ENCODE results near the gene CREG1.

CREG1 gene

DNA sequence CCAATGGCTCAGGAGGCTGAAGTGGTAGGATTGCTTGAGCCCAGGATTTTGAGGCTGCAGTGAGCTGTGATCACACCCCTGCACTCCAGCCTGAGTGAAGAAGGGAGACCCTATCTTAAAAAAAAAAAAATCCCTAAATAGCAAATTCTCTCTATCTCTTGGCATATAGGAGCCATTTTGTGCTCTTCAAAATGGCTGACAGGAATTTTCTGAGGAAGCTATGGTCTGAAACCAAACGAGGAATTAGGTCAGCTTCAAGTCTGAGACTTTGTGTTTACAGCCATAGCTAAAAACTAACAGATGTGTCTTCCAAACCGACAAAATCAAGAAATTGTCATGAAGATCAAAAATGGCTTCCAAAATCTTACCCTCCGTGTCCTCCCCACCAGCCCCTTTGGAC is 45.8 kb downstream of the CREG1 start:
- DNase-seq, result no peak

- no peak for DNase-seq
Measured at GRCh38 chr1:167504467-167504827, 49.1 kb downstream of the CREG1 start.

DNA sequence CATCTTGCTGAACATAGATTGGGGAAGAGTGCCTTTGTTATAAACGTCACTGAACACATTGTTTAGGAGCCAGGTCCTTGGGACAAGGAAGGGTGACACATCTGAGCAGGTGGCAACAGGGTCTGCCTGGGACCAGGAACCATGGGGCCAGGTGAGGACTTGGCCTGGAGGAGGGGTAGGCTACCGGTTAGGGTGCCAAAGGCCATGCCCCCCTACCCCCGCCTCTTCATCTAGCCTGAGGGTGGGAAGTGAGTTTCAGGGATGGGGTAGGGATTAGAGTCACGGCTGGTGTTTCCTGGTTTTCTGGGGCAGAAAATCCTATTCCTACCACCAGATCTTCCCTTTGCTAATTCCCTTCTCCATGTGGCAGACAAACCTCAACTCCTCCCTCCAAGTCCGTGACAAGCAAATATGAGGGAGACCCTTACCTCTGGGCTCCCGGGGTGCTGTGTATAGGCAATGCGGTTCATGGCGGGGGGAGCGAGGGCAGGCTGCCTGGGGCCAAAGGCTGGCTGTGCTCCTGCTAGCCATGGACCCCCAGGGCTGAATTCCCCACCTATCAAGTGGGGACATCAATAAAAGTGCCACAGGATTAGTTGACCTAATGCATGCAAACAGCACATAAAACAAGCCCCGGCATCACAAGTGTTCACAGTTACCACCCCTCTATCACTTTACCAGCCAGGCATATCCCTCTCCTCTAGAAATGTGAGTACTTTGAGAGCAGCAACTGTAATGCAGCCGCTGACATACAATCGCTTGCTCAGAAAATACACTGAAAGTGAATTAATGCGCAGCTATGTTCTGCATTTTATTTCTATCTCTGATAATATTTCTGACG is 49.7 kb downstream of the CREG1 start:
- DNase-seq, result peak; percentile 8

DNA sequence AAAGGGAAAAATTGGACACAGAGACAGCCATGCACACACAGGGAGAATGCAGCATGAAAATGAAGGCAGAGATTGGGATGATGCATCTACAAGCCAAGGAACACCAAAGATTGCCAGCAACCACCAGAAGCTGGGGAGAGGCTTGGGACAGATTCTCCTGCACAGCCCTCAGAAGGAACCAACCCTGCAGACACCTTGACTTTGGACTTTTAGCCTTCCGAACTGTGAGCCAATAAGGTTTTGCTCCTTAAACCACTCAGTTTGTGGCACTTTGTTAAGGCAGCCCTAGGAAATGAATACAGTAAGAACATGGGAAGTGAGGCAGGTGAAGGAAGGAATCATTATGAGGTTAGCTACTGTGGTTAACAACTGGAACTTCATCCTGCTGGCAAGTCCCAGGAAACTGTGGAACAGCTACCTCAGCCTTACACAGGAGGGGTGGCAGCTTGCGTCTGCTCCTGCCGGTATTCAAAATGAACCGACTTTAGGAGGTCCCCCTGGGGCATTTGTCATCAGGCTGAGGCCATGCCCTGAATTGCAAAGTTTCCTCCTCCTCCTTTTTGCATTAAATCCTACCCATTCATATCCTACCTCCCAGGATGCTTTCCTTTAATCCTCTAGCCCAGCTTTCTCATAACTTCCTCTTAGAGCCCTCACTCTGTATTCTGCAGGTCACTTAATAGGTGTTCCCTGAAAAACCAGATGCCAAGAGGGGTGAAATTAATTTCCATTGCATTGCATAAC is 50.7 kb downstream of the CREG1 start:
- DNase-seq, result no peak

DNA sequence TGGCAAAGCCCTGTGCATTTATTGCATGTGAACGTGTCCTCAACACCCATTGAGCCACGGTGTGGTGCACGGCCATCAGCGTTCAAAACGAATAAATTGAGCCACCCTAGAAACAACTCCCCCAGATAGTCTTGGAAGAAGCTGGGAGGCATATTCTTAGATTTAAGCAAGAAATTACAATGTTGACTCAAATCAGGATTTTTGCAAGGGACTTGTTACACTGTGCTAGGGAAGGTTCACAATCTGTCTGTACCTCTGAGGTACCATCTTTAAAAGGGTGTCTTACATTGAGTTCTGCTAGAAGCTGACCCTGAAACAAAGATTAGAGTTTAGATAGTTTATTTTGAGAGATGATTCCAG is 51.4 kb downstream of the CREG1 start:
- DNase-seq, result no peak

DNA sequence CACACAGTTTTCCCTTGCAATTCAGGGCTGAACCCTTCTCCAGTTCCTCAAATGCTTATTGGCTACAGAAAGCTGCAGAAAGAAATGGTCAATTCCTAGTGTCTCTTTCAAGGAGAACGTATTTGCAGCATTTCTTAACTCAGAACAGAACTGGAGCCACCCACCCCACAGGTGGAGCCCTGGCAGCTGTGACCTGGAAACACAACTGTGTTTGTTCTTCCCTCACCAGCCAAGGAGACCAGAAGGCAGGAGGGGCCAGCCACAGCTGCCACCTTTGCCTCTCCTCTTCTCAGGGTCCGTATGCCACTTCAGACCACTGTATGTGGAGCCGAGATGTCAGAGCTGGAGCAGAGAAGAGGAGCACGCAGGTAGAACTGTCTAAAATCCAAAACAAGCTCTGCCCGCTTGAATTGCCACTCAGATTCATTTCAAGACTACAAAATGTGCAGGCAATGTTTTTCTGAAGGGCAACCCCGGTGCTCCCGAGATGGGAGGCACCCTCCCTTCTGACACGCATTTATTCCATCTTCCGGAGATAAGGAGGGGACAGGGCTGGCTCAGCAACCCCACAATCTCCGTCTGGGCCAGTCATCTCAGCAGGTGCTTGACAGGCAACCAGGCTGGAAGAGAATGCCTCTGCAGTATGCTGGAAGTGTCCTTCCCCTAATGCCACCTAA is 51.9 kb downstream of the CREG1 start:
- DNase-seq, result no peak

- no peak for DNase-seq
Measured at GRCh38 chr1:167500283-167500860, 53.2 kb downstream of the CREG1 start.

DNA sequence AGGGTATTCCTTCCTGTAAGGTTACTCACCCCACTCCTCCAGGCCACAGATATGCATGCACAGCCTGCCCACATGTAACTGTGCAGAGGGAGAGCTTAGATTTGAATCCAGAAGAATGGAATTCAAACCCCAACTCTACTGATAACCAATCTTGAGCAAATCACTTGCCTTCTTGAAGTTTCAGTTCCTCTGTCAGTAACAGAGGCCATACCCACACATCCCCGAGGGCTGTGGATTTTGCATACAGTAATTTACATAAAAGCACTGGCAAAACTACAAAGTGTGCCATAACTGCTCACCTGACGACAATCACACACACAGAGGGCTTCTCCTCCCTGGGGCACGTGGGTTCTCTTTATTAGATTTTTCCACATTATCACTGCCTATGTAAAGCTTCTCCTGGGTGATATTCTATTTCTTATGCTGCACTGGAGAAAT is 53.9 kb downstream of the CREG1 start:
- DNase-seq, result no peak

- DNase-seq, result no peak
Measured at GRCh38 chr1:167499106-167499505, 54.5 kb downstream of the CREG1 start.

- DNase-seq, result no peak
Measured at GRCh38 chr1:167496797-167497619, 56.6 kb downstream of the CREG1 start.

- no peak for DNase-seq
Measured at GRCh38 chr1:167493372-167493771, 60.2 kb downstream of the CREG1 start.

DNA sequence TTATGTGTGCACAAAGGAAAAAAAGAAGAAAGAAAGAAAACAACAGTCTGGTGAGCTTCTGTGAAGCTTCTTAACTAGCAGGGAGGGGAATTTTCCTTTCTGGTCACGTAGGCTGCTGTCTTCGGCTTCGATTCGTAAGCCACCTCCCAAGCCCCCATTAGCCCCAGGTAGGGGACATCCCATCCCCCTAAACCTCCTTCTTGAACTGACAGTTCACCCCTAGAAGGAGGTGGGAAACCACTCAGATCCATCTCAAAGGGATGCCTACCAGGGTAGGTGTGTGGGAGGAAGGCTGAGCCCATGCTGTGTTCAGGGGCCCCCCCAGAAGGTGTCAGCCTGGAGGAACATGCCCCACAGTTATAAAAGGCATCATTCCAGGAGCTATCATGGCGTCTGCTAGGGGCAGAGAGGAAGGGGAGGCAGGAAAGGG is 61.1 kb downstream of the CREG1 start:
- DNase-seq, result no peak

- no peak for DNase-seq
Measured at GRCh38 chr1:167491586-167492461, 61.7 kb downstream of the CREG1 start.
